NCI-H2107 (cell line): ENCODE data around the gene TAS2R10.
"Not testable (repeated sequence)": the region's sequence is repeated elsewhere in the genome, so short reads cannot be mapped to it uniquely, and the experiment has no call there.

Experiments
- DNase-seq: peaks from one replicate; lab custom pipeline; 2025; lab: John Stamatoyannopoulos, UW

Gene TAS2R10, protein sequence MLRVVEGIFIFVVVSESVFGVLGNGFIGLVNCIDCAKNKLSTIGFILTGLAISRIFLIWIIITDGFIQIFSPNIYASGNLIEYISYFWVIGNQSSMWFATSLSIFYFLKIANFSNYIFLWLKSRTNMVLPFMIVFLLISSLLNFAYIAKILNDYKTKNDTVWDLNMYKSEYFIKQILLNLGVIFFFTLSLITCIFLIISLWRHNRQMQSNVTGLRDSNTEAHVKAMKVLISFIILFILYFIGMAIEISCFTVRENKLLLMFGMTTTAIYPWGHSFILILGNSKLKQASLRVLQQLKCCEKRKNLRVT

DNA sequence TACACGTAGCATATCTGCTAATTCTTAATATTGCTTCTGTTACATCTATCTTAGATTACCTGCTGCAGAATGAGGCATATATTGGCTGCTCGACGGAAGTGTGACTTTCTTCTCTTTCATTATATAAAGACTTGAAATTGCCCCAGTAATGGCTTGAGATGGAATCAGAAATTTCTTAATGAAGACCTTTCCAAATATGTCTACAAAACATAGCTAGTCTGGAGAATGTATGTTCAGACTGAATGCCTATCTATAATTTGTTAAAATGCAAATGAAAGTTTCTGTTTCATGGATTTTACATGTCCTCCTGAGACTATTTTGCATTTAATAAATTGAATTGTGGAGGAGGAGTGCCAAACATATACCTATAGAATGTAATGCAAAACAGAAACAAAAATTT is at the start of gene TAS2R10:
TSS of gene TAS2R10 (minus strand) at position 101 of the 400 bp plus-strand sequence. CDS start at position 12, 89 bp downstream.
- DNase-seq = no peak

DNA sequence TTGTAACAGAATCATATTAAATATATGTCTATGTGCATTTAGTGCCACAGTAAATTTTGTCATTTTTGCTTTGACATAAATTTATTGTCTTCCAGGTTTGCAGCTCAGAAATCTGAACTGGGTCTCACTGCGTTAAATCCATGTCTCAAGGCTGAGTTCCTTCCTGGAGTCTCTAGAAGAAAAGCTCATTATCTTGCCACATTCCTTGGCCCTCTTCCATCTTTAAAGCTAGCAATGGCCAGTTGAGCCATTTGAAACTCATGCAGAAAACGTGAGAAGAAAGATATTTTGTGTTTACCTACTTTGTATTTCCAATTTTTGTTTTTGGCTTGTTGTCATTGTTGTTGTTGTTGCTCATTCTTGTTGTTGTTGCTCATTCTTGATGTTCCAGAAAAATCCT is 47.2 kb upstream of the TAS2R10 start:
- no peak for DNase-seq

DNA sequence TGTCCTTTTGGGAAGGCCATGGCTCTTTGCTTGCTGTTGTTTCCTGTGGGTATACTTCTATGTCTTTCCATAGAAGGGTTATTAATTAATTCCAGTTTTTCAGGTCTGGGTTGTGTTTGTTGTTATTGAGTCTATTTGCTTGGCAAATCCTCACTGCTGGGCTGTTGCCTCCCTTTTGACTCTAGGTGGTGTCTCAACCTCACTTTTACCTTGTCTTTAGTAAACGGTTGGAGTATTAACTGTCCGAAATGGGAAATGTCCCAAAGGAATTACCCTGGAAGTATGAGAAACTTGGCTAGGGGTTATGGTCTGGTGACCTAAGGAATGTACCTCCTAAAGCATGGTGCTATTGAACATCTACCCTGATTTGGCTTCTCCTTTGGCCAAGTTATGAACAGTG is 41.2 kb upstream of the TAS2R10 start:
- DNase-seq = no peak

DNA sequence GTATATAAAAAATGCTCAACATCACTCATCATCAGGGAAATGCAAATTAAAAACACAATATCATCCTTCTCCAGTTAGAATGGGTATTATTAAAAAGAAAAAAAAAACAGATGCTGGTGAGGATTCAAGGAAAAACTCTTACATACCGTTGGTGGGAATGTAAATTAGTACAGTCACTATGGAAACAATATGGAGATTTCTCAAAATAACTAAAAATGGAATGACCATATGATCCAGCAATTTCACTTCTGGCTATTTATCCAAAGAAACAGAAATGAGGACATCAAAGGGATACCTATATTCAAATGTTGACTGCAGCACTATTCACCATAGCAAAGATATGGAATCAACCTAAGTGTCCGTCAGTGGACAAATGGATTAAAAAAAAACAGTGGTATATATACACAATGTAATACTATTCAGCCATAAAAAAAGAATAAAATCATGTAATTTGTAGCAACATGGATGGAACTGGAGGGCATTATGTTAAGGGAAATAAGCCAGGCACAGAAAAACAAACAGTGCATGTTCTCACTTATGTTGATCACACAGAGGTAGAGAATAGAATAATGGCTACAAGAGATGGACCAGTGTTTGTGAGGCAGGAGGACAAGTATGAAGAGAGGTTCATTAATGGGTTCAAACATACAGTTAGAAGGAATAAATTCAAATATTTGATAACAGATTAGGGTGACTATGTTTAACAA is 37.5 kb upstream of the TAS2R10 start:
- no peak for DNase-seq

DNA sequence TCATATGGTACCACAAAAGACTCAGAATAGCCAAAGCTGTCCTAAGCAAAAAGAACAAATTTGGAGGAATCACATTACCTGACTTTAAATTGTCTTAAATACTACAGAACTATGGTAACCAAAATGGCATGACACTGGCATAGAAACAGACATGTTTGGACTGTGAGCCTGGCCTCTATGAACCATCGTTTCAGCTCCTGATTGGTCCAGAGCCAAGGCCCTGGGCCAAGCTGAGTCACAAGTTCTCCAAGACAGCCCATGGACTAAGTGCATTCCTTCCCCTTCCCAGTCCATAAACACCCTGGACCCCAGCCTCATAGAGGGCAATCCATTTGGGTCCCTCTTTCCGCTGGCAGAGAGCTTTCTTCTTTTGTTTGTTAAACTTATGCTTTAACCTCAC is 35.2 kb upstream of the TAS2R10 start:
- no peak for DNase-seq

- DNase-seq = no peak
These were observed 29.6 kb upstream of the TAS2R10 start for GRCh38 chr12:10855807-10856206.

DNA sequence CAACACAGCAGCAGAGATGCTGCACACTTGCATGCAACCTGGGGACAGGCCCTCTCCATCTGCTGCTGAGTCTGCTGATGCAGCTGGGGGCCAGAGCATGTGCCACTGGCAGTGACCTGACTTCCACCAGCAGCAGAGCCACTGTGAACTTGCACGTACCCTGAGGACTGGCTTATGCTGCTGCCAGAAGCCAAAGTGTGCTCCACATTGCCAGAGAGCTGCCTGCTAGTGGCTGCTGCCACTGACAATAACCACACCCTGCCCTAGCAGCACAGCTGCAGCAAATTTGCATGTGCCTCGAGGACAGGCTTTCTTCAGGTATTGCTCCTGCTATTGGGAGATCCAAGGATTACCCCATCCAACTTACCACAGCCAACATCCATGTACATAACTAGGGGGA is 27.6 kb upstream of the TAS2R10 start:
- DNase-seq = no peak

DNA sequence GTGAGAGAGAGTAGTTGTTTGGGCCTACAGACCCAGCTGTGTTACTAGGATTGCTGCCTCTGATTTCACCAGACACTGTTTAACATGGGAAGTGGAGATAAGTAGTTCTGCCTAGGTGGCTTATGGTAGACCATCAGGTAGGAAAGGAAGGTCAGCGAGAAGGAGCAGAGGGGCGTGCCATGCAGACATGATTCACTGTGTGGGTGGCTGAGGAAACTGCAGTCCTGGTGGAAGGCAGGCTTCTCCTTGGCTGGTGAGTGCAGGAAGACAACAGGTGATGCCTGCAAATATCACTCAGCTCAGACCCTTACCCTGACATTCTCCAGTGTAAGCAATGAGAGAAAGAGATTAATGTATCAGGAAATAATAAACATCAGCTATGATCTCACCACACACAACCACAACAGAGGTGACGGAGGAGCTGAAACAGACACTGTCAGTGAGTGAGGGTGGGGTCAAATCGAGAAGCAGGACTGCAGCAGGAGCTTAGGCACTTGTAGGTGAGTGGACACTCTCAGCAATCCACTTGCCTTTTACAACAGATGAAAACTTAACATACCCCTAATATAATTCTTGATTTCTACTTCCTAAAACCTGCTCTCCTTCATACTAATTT is 25.2 kb upstream of the TAS2R10 start:
- DNase-seq = no peak

DNA sequence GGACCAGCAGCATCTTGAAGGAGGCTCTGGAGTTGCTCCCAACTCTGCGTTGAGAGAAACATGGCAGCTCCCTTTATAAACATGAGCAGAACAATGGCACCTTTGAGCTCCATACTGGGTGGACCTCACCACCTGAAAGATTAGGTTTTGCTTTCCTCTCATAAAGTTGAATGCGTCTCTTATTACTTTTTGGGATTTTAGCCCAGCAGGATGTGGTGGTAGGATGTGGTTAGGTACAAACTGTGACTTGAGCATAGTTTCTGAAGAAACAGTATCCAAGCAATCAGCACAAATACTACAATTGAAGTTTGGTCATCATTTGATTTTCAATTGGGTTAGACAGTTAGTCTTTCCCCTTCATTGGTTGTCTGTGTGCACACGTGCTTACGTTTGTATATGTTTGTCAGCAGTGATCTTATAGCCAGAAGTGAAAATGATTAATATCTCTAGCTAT is 23.3 kb upstream of the TAS2R10 start, which contains the start of gene PRR4:
TSS of gene PRR4 (minus strand) at position 51 of the 454 bp plus-strand sequence. CDS start at position 13, 38 bp downstream.
- DNase-seq = no peak

- DNase-seq = no peak
These were observed 21.6 kb upstream of the TAS2R10 start for GRCh38 chr12:10847744-10848143.

DNA sequence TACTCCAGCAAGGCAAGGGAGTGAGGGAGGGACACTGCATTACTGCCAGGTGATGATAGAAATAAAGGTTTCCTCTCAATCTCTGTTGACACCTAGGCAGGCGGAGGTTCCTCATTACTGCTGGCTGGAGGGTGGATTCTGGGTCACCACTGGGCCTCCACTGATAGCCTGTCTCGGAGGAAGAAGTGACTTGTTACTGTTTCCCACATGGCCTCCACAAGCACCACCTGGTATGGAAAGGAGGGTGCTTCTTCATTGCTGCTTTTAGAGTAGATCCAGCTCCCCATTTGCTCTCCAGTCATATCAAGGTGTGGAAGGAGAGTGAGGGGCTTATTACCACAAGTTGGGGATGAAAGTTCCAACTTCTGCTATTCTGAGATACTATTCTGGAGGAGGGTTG is 16.7 kb upstream of the TAS2R10 start:
- DNase-seq = no peak

GRCh38 chr12:10838461-10838860 is 12.3 kb upstream of the TAS2R10 start:
- DNase-seq = no peak

DNA sequence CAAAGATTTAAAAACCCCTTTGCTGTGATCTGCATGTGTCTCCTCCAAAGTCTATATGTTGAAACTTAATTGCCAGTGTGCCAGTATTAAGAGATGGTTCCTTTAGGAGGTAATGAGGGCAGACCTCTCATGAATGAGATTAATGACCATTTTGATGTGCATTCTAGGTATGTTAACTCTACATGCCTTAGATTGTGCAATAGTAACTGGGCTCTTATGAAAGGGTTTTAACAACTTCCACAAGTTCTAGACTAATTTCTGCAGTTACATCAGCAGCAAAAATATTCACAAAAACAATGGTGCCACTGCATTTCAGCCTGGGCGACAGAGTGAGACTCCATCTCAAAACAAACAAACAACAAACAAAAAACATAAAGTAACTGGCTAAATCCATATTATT is 3.8 kb upstream of the TAS2R10 start:
- no peak for DNase-seq

DNA sequence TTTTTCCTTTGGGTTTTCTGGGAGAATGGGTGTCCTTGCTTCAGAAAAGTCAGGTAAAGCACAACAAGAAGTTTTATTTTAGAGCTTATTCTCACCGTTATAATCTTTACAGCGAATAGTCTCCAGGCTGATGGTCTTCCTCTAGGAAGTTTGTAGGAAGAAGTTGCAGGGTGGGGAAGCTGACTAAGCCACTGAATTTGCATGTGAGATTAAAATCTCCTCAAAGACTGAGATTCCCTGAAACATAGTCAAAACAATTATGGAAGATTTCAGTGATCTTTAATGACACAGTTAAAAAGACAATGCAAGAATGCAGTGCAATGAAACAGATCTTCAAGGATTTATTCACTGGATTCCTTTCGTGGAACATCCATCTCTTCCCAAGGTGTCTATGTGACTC is 1.2 kb downstream of the TAS2R10 start:
- no peak for DNase-seq

- DNase-seq = no peak
These were observed 14.1 kb downstream of the TAS2R10 start for GRCh38 chr12:10811883-10812536.

DNA sequence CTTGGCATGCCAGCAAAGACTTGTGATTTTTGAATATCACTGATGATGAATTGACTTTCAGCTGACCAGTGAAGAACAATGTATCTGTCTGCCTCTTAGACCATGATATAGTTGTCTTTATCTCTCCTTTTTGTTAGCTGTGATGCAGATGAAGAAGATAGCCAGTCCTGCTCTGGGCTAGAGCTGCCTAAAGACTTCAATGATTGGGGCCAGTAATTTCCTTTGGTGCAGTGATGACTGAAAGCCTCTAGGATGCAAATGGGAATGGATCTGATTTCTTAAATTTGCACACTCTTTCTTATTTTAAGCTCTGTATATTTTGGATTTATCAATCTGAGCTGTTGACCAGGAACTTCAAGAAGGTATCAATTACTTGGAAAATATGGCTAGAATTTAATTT is 16.1 kb downstream of the TAS2R10 start, which contains the start of gene TAS2R9:
TSS of gene TAS2R9 (minus strand) at position 101 of the 400 bp plus-strand sequence. CDS start at position 8, 93 bp downstream.
- no peak for DNase-seq

DNA sequence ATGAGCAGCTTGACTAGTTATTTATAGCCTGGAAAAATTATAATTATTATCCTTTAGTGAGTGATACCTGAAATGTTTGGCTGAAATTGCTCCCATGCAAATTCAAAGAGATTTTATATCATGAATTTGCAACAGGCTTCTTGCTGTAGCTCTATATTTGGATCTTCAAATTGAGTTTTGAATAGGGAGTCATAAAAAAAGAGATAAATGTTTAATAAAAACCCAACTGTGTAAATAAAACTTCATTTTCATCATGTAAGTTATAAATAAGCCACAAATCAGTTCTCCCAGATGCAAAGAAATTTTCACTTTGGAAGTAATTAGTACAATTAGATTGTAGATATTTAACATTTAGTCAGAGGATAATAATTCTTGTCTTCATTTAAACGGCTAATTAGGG is 19.0 kb downstream of the TAS2R10 start, which contains the start of gene TAS2R8:
TSS of gene TAS2R8 (minus strand) at position 101 of the 400 bp plus-strand sequence. CDS start 306 bp downstream, outside the sequence.
- no peak for DNase-seq

DNA sequence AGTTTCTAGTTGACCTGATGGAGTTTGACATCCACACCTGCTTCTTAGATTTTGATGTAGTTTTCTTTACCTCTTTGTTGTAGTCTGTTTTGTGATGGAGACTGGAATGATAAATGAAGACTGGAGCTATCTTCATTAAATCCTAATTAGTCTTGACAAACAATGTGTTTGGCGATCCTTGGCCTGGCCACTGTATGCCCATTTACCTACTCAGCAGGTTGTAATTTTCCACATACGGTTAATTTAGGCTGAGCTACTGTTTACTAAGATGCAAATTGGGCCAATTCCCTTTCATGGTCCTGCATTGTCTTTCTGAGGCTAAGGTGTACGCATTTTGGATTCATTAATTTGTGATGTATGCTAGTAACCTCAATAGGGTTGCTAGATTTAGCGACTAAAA is 23.6 kb downstream of the TAS2R10 start, which contains the start of gene TAS2R7:
TSS of gene TAS2R7 (minus strand) at position 41 of the 400 bp plus-strand sequence. CDS start 57 bp downstream, outside the sequence.
- DNase-seq = no peak

- DNase-seq = no peak
These were observed 24.4 kb downstream of the TAS2R10 start for GRCh38 chr12:10801741-10802140.

GRCh38 chr12:10794222-10794621 is 31.9 kb downstream of the TAS2R10 start:
- DNase-seq = no peak

DNA sequence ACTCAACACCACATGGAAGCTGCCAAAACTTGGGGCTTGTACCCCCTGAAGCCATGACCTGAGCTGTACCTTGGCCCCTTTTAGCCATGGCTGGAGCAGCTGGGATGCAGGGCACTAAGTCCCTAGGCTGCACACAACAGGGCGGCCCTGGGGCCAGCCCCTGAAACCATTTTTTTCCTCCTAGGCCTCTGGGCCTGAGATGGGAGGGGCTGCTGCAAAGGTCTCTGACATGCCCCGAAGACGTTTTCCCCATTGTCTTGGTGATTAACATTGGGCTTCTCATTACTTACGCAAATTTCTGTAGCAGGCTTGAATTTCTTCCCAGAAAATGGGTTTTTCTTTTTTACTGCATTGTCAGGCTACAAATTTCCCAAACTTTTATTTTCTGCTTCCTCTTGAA is 34.4 kb downstream of the TAS2R10 start:
- not testable (repeated sequence) for DNase-seq

DNA sequence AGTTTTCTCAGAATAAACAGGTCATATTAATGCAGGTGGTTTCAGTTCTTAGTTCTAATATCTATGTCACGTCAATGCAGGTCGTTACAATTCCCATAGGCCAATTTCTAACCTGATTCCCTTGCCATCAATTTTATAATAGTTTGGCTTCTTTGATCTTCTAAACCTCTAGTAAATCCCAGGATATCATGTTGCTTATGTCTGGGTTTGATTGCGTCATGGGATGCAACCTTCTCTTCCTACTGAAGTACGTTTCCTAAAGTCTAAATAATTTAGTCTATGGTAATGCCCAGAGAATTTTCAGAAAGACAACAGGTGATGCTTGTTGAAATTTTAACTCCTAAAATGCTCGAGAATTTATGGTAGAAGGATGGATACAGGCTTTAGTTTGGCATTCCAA is 42.9 kb downstream of the TAS2R10 start:
- DNase-seq = no peak
